Tibial nerve (tissue), 4 donors: Measurements from ENCODE around the gene IGSF8. TPM values are rescaled to one million over a fixed set of nuclear protein-coding genes. Genes with fewer than 3 reads are reported as not detected.
A peak's percentile ranks its signal among the peaks of the same experiment; 100 is the strongest.

Experiments used
- DNase-seq, 2 donors: peaks; one replicate each; pipeline ENCODE4 v3.0.0-alpha.2; 2019; ENCODE audit warnings: low spot score in 2 of 2
- H3K27ac ChIP-seq, 4 donors: fragments of 200-600 bp; sonication (generic) in 3 of 4; one replicate each; pipeline ENCODE4 v1.5.1; 2017 to 2019; ENCODE audit warnings: mild to moderate bottlenecking in 1 of 4
- H3K27me3 ChIP-seq, 2 donors: fragments of 200-600 bp; sonication (generic) in 1 of 2; one replicate each; pipeline versions ENCODE4 v1.5.1 to v1.6.0; 2017 to 2019
- H3K36me3 ChIP-seq, 3 donors: fragments of 200-600 bp; sonication (generic); one replicate each; pipeline ENCODE4 v1.5.1; 2018 to 2019
- H3K4me1 ChIP-seq, 4 donors: fragments of 200-600 bp; sonication (generic) in 3 of 4; one replicate each; pipeline ENCODE4 v1.5.1; 2017 to 2019
- H3K4me3 ChIP-seq, 4 donors: fragments of 200-600 bp; sonication (generic) in 3 of 4; one replicate each; pipeline ENCODE4 v1.5.1; 2017 to 2019; ENCODE audit warnings: mild to moderate bottlenecking in 1 of 4, moderate library complexity in 1 of 4
- H3K9me3 ChIP-seq, 4 donors: fragments of 200-600 bp; sonication (generic) in 3 of 4; one replicate each; pipeline ENCODE4 v1.5.1; 2017 to 2019
- CTCF ChIP-seq, 5 experiments: fragments of 200-600 bp in 3 of 5; fragments of 450-650 bp in 2 of 5; sonication (generic) in 3 of 5; IDR thresholded peaks; one replicate each; pipeline ENCODE4 v1.5.1; 2016 to 2019; ENCODE audit warnings: antibody characterized with exemption in 5 of 5, mild to moderate bottlenecking in 3 of 5, moderate library complexity in 2 of 5
- EP300 ChIP-seq, 2 donors: sonication (generic); formaldehyde crosslinking; IDR thresholded peaks; one replicate each; pipeline ENCODE4 v1.6.1; 2017; ENCODE audit warnings: antibody characterized with exemption in 2 of 2, mild to moderate bottlenecking in 1 of 2
- POLR2A ChIP-seq, 2 donors: fragments of 450-650 bp; IDR thresholded peaks; one replicate each; pipeline ENCODE4 v1.6.1; 2017; ENCODE audit warnings: antibody characterized with exemption in 2 of 2, mild to moderate bottlenecking in 2 of 2, moderate library complexity in 2 of 2
- WGBS, 2 donors: methylation state at CpG; one replicate each; pipeline ENCODE4 v1.1.5; 2018; 5-methylcytosine and 5-hydroxymethylcytosine counted together
- total RNA-seq, 4 donors: library from RNA; depleted of rRNA; stranded (reverse); fragments of >200 nt; gene quantifications; one replicate each; pipeline ENCODE4 v1.1.0, GENCODE V29; 2016

IGSF8 gene
- total RNA-seq, 4 donors from 2014 or later, result 42.6 to 73.9 (median 50.7) TPM

DNA sequence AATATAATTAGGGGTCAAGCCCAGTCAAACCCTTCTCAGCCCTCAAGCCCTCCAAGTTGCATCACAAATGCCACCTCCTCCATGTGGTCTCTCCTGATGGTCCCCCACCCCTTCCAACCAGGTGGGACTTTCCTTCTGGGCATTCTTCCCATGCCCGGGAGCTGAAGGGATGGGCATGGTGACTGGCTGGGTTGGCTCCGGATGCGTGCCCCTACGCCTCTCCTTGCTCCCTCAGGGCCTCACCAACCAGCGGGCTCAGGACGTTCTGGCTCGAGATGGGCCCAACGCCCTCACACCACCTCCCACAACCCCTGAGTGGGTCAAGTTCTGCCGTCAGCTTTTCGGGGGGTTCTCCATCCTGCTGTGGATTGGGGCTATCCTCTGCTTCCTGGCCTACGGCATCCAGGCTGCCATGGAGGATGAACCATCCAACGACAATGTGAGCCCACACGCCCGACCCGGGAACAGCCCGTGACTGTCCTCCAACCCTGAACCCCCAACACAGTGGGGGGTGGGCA lies 24.6 kb upstream of the IGSF8 start:
- 66 to 76% methylated on average over 8 to 16 of the region's 16 CpGs for WGBS, 2 donors
- Histone ChIP-seq H3K9me3 (no peaks in the 10 kb centered on the region), H3K36me3 (peaks cover 0 to 41% (median 0%) of the 10 kb centered on the region in 3 donors), H3K4me3 (no peak overlapping the region), H3K4me1 (peaks cover 0 to 84% (median 29%) of the 10 kb centered on the region in 4 donors), H3K27me3 (no peaks in the 10 kb centered on the region), H3K27ac (peak overlapping the region in 2 of 4 donors; percentile 68 to 76)
- DNase-seq, result no peak
- TF ChIP-seq EP300 (IDR thresholded peaks at IDR 0.05) (peak in 1 of 2 donors; percentile 6), POLR2A (IDR thresholded peaks at IDR 0.05) (no peak)

DNA sequence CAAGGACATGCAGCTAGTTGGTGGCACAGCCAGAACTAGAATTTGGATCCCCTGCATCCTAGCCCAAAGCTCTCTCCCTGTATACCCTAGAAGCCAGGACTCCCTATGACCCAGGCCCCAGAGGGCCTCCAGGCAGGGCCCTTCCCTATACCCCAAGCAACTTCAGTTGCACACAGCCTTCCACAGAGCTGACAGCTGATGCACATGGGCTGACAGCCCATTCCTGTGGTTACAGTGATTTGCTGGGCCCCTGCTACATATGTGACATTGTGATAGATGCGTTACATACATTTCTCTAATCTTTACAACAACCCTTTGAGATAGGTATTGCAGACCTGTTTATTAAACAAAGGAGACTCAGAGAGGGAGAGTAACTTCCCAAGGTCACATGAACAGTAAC lies 23.0 kb upstream of the IGSF8 start:
- H3K36me3 ChIP-seq, result peaks cover 0 to 37% (median 0%) of the 10 kb centered on the region in 3 donors
- 86 to 100% methylated on average over 1 of the region's 1 CpG for WGBS, 2 donors
- H3K4me1 ChIP-seq, result peaks cover 0 to 75% (median 29%) of the 10 kb centered on the region in 4 donors
- no peak for TF ChIP-seq EP300 (IDR thresholded peaks at IDR 0.05)
- TF ChIP-seq POLR2A (IDR thresholded peaks at IDR 0.05), result no peak
- no peak for TF ChIP-seq CTCF (IDR thresholded peaks at IDR 0.05)
- no peak for DNase-seq
- peak overlapping the region in 3 of 4 donors; percentile 0 to 94 (median 84) for H3K27ac ChIP-seq
- H3K4me3 ChIP-seq, result no peak overlapping the region
- H3K9me3 ChIP-seq, result no peaks in the 10 kb centered on the region
- no peaks in the 10 kb centered on the region for H3K27me3 ChIP-seq

GRCh38 chr1:160120797-160121196 lies 22.4 kb upstream of the IGSF8 start:
- Histone ChIP-seq H3K9me3 (no peaks in the 10 kb centered on the region), H3K27me3 (no peaks in the 10 kb centered on the region), H3K4me3 (no peak overlapping the region), H3K27ac (peak overlapping the region; percentile 28 to 94 (median 57)), H3K36me3 (peaks cover 0 to 33% (median 0%) of the 10 kb centered on the region in 3 donors), H3K4me1 (peaks cover 0 to 69% (median 29%) of the 10 kb centered on the region in 4 donors)
- no peak for TF ChIP-seq POLR2A (IDR thresholded peaks at IDR 0.05)
- no peak for TF ChIP-seq CTCF (IDR thresholded peaks at IDR 0.05)
- WGBS, 2 donors, result 73% methylated on average over 5 of the region's 5 CpGs
- no peak for DNase-seq

DNA sequence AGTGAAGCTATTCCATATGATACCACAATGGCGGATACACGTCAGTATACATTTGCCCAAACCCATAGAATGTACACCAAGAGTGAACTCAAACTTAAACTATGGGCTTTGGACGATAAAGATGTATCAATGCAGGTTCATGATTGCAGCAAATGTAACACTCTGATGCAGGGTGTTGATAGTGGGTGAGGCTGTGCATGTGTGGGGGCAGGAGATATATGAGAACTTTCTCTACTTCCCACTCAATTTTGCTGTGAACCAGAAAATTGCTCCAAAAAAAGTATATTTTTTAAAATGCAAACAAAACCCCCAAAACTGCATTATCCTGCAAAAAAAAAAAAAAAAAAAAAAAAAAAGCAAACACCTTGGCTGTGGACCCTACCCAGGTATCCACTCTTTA lies 20.5 kb upstream of the IGSF8 start:
- Histone ChIP-seq H3K36me3 (peaks cover 0 to 20% (median 0%) of the 10 kb centered on the region in 3 donors), H3K27me3 (no peaks in the 10 kb centered on the region), H3K27ac (peak overlapping the region in 3 of 4 donors; percentile 47 to 94 (median 84)), H3K4me3 (peak overlapping the region in 1 of 4 donors; percentile 58), H3K9me3 (no peaks in the 10 kb centered on the region), H3K4me1 (peaks cover 0 to 67% (median 20%) of the 10 kb centered on the region in 4 donors)
- WGBS, 2 donors, result 79 to 81% methylated on average over 3 of the region's 3 CpGs
- DNase-seq, result no peak
- TF ChIP-seq POLR2A (IDR thresholded peaks at IDR 0.05) (no peak), EP300 (IDR thresholded peaks at IDR 0.05) (no peak), CTCF (IDR thresholded peaks at IDR 0.05) (no peak)

DNA sequence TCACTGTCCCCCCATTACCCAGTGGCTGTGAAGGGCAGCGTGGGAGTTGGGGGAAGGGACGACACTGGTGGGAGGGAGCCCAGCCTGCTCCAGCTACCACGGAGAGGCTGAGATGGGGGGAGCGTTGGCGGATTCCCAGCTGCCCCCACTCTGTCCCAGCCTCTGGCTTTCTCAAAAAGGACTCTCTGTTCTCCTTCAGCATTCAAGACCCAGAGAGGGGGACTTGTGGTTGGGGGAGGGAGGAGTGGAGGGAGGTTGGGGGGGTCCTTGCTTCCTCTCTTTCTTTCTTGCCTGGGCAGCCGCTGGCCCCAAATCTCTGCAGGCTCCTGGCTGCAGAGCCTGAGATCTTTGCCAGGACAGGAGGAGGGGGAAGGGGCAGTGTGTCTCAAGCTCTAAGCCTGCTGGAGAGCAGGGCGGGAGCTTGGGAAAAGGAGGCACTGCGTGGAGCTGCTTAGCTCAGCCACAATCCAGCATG lies 19.3 kb upstream of the IGSF8 start:
- Histone ChIP-seq H3K4me3 (peak overlapping the region; percentile 36 to 58 (median 40)), H3K9me3 (no peaks in the 10 kb centered on the region), H3K27ac (peak overlapping the region; percentile 47 to 94 (median 80)), H3K27me3 (no peaks in the 10 kb centered on the region), H3K36me3 (peaks cover 0 to 11% (median 0%) of the 10 kb centered on the region in 3 donors), H3K4me1 (peaks cover 0 to 66% (median 17%) of the 10 kb centered on the region in 4 donors)
- DNase-seq, result peak; percentile 35 to 41
- WGBS, 2 donors, result 19 to 22% methylated on average over 7 to 8 of the region's 8 CpGs
- TF ChIP-seq EP300 (IDR thresholded peaks at IDR 0.05) (peak in 1 of 2 donors; percentile 85), CTCF (IDR thresholded peaks at IDR 0.05) (no peak), POLR2A (IDR thresholded peaks at IDR 0.05) (no peak)
